ENCODE data around the gene POLR1A. TPM values are rescaled to one million over a fixed set of nuclear protein-coding genes. Genes with fewer than 3 reads are reported as not detected.

POLR1A gene
- total RNA-seq, 1 experiment from 2014 or later, result 47.5 TPM

DNA sequence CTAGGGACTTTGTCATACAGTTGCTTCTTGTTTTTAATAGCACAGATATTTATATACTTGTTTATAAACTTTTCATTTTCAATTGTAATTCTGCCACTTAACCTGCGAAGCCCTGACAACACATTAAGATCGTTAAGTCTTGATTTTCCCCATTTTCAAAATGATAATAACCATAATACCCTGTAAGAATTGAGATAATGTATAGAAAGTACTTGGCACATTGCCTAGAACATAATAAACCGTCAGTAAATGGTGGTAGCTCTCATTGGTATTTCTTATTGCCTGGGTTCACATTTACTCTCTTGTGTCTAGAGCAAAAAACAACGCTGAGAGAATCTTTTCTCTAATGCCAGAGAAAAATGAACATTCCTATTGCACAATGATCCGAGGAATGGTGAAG, 19.0 kb upstream of the POLR1A start:
- H3K4me3 Mint-ChIP-seq, result no peak overlapping the region
- H3K36me3 Mint-ChIP-seq, result peaks cover 90% of the 10 kb centered on the region
- ChIA-PET CTCF (no interaction called here), POLR2A (interaction anchor here (1.2 kb wide), 1 partner anchor 10 kb away, joined by 4 read pairs; no protein-coding TSS in a partner anchor)
- no peak for ATAC-seq
- no peaks in the 10 kb centered on the region for H3K27me3 Mint-ChIP-seq (ENCODE audit: low read depth)
- TF ChIP-seq, protein P1, sequence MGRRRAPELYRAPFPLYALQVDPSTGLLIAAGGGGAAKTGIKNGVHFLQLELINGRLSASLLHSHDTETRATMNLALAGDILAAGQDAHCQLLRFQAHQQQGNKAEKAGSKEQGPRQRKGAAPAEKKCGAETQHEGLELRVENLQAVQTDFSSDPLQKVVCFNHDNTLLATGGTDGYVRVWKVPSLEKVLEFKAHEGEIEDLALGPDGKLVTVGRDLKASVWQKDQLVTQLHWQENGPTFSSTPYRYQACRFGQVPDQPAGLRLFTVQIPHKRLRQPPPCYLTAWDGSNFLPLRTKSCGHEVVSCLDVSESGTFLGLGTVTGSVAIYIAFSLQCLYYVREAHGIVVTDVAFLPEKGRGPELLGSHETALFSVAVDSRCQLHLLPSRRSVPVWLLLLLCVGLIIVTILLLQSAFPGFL (CRISPR knock-in tag; IDR thresholded peaks at IDR 0.05; ENCODE audit: borderline replicate concordance), result no peak
- TF ChIP-seq FOXP4 (CRISPR knock-in tag; IDR thresholded peaks at IDR 0.05), result no peak
- no peak for TF ChIP-seq ZBTB43 (CRISPR knock-in tag; IDR thresholded peaks at IDR 0.05)
- TF ChIP-seq, protein P2, sequence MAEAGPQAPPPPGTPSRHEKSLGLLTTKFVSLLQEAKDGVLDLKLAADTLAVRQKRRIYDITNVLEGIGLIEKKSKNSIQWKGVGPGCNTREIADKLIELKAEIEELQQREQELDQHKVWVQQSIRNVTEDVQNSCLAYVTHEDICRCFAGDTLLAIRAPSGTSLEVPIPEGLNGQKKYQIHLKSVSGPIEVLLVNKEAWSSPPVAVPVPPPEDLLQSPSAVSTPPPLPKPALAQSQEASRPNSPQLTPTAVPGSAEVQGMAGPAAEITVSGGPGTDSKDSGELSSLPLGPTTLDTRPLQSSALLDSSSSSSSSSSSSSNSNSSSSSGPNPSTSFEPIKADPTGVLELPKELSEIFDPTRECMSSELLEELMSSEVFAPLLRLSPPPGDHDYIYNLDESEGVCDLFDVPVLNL (CRISPR knock-in tag; IDR thresholded peaks at IDR 0.05; ENCODE audit: borderline replicate concordance, low read depth), result no peak
- TF ChIP-seq ZNF671 (CRISPR knock-in tag; IDR thresholded peaks at IDR 0.05), result no peak
- TF ChIP-seq, protein P3, sequence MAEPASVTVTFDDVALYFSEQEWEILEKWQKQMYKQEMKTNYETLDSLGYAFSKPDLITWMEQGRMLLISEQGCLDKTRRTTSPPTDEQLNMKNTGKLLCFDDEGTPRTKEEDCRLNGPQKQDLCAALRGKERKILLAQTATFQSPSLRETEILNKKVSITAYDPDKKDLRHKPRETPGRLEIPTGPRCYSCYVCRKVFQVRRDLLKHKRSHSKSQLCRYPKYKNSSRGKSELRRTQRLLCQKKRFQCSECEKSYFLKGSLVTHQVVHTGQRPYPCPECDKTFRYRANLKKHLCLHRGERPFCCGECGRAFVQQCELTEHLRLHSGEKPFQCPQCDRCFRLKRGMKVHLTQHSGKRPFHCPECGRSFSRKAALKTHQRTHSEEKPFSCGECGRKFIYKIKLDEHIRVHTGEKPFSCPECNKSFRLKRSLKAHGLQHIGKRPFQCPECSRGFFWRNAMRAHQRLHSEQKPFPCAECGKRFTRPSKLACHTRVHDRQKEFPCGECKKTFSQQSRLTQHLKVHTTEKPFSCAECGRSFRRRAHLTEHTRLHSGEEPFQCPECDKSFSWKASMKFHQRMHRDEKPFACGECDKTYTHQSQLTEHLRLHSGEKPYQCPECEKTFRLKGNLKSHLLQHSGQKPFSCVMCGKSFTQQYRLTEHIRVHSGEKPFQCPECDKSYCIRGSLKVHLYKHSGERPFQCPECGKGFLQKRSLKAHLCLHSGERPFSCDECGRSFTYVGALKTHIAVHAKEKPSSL (CRISPR knock-in tag; conservative IDR thresholded peaks at IDR 0.05), result no peak
- TF ChIP-seq FOXK1 (CRISPR knock-in tag; IDR thresholded peaks at IDR 0.05), result no peak
- TF ChIP-seq RELA (CRISPR knock-in tag; IDR thresholded peaks at IDR 0.05; ENCODE audit: borderline replicate concordance), result no peak
- TF ChIP-seq NFE2L1 (CRISPR knock-in tag; IDR thresholded peaks at IDR 0.05), result no peak
- H3K9me3 Mint-ChIP-seq, result no peaks in the 10 kb centered on the region
- no peaks in the 10 kb centered on the region for H3K4me1 Mint-ChIP-seq
- DNase-seq (ENCODE audit: low spot score), result no peak
- H3K27ac Mint-ChIP-seq, result no peak overlapping the region

GRCh38 chr2:86123328-86123925, 17.7 kb upstream of the POLR1A start:
- H3K36me3 Mint-ChIP-seq, result peaks cover 91% of the 10 kb centered on the region
- H3K27ac Mint-ChIP-seq, result no peak overlapping the region
- ATAC-seq (no peak), DNase-seq (ENCODE audit: low spot score) (no peak)
- no peak overlapping the region for H3K4me3 Mint-ChIP-seq
- no peaks in the 10 kb centered on the region for H3K9me3 Mint-ChIP-seq
- H3K4me1 Mint-ChIP-seq, result no peaks in the 10 kb centered on the region
- no peaks in the 10 kb centered on the region for H3K27me3 Mint-ChIP-seq (ENCODE audit: low read depth)
- ChIA-PET POLR2A (no interaction called here), CTCF (no interaction called here)
- TF ChIP-seq NR2C2 (CRISPR knock-in tag; IDR thresholded peaks at IDR 0.05) (no peak), ETV6 (CRISPR knock-in tag; IDR thresholded peaks at IDR 0.05) (no peak), RELA (CRISPR knock-in tag; IDR thresholded peaks at IDR 0.05; ENCODE audit: borderline replicate concordance) (no peak), ZBTB21 (CRISPR knock-in tag; IDR thresholded peaks at IDR 0.05; ENCODE audit: borderline replicate concordance) (no peak), USF2 (CRISPR knock-in tag; IDR thresholded peaks at IDR 0.05) (no peak), PRRX2 (CRISPR knock-in tag; IDR thresholded peaks at IDR 0.05) (no peak), ZNF423 (CRISPR knock-in tag; IDR thresholded peaks at IDR 0.05) (no peak), SOX15 (CRISPR knock-in tag; IDR thresholded peaks at IDR 0.05) (no peak), NFATC4 (CRISPR knock-in tag; IDR thresholded peaks at IDR 0.05) (no peak)
- TF ChIP-seq, protein P4, sequence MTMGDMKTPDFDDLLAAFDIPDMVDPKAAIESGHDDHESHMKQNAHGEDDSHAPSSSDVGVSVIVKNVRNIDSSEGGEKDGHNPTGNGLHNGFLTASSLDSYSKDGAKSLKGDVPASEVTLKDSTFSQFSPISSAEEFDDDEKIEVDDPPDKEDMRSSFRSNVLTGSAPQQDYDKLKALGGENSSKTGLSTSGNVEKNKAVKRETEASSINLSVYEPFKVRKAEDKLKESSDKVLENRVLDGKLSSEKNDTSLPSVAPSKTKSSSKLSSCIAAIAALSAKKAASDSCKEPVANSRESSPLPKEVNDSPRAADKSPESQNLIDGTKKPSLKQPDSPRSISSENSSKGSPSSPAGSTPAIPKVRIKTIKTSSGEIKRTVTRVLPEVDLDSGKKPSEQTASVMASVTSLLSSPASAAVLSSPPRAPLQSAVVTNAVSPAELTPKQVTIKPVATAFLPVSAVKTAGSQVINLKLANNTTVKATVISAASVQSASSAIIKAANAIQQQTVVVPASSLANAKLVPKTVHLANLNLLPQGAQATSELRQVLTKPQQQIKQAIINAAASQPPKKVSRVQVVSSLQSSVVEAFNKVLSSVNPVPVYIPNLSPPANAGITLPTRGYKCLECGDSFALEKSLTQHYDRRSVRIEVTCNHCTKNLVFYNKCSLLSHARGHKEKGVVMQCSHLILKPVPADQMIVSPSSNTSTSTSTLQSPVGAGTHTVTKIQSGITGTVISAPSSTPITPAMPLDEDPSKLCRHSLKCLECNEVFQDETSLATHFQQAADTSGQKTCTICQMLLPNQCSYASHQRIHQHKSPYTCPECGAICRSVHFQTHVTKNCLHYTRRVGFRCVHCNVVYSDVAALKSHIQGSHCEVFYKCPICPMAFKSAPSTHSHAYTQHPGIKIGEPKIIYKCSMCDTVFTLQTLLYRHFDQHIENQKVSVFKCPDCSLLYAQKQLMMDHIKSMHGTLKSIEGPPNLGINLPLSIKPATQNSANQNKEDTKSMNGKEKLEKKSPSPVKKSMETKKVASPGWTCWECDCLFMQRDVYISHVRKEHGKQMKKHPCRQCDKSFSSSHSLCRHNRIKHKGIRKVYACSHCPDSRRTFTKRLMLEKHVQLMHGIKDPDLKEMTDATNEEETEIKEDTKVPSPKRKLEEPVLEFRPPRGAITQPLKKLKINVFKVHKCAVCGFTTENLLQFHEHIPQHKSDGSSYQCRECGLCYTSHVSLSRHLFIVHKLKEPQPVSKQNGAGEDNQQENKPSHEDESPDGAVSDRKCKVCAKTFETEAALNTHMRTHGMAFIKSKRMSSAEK (CRISPR knock-in tag; IDR thresholded peaks at IDR 0.05; ENCODE audit: borderline replicate concordance), result no peak
